Dermis blood vessel endothelial cell (primary cell): ENCODE measurements around the gene LRRC4C. TPM values are rescaled to one million over a fixed set of nuclear protein-coding genes. Genes with fewer than 3 reads are reported as not detected.
"Not testable (repeated sequence)": the region's sequence is repeated elsewhere in the genome, so short reads cannot be mapped to it uniquely, and the experiment has no call there.

Source experiments
- DNase-seq: peaks from one replicate; pipeline ENCODE4 v3.0.0; 2010
- total RNA-seq: library from RNA; depleted of rRNA; stranded (reverse); fragments of >200 nt; gene quantifications from 2 replicates; pipeline ENCODE4 v1.2.3, GENCODE V29; 2014

Gene LRRC4C
- total RNA-seq, 1 donor from 2014 or later: not detected

DNA sequence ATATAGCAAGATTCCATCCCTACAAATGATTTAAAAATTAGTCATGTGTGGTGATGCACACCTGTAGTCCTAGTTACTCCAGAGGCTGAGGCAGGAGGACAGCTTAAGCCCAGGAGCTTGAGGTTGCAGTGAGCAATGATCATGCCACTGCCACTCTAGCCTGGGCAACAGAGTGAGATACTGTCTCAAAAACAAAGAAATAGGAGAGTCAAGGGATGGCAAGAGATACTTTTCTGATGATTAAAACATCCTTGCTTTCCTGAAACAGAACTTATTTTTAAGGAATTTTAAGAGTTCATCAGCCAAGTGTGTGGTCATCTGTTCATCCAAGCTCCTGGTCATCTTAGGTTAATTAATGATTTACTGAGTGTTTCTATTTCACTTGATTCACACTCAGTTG is 1252.0 kb downstream of the LRRC4C start:
- no peak for DNase-seq

DNA sequence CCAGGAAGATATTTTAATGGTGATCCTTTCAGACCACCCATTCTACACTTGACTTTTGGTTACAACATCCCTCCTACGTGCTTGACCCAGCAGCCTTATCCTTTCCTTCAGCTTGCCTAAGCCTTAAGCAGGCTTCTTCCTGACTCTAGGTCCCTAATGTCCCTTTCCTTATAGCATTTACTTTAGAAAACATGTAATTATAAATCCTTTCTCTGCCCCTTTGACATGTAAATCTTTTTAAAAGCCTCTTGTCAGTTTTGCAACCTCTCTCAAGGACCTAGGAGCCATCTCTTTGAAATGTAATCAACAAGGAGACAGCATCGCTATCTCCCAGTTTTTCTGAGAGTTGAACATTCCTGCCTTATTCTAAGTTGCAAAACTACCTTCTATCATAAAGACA is 1255.2 kb downstream of the LRRC4C start:
- no peak for DNase-seq

DNA sequence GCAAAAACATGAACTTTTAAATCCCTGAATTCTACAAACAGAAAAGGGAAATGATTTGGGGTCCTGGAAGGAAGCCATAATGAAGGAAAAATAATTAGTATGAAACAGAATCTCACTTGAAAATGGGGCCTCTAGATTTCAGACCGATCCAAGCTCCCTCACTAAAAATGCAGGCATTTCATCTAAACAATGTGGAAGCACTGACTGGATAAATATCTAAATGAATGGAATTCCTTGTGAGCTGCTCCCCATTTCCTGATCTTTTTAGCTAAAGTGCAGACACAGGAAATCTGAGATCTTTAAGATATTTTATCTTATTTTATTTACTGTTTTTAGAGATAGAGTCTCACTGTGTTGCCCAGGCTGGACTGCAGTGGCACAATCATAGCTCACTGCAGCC is 1255.8 kb downstream of the LRRC4C start:
- no peak for DNase-seq

DNA sequence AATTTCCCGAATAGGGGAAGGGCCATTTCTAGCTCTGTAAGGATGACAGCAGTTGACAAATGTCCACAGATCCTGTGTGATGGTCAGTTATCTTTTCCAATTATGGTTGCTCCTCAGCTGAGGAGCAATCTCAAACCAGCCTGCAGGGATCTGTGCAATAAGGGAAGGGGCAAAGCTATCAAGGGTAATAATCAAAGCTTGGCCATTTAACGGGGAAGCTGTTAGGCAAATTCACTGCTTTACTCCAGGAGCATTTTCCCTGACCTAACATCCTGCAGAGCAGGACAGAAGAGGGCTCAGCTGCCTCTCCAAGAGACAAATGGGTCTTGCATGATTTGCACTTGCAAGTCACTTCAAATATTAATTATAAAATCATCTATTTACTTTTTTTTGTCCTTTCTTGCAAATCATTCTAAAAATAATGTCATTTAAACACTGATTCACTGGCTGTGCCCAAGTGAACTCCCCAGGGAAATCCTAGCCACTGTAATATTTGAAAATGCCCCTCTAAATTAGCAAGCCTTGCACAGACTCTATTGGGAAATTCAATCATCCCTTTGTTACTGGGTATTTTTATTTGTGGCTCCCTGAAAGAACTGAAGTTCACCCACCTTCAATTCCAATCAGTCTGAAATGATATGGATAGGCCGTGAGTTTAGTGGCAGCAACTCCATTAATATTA is 1256.7 kb downstream of the LRRC4C start:
- DNase-seq: no peak

DNA sequence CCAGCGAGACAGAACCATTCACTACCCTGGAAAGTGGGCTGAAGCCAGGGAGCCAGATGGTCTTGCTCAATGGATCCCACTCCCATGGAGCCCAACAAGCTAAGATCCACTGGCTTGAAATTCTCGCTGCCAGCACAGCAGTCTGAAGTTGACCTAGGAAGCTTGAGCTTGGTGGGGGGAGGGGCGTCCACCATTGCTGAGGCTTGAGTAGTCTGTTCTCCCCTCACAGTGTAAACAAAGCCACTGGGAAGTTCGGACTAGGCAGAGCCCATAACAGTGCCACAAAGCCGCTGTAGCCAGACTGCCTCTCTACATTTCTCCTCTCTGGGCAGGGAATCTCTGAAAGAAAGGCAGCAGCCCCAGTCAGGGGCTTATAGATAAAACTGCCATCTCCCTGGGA is 1266.9 kb downstream of the LRRC4C start:
- DNase-seq: not testable (repeated sequence)

DNA sequence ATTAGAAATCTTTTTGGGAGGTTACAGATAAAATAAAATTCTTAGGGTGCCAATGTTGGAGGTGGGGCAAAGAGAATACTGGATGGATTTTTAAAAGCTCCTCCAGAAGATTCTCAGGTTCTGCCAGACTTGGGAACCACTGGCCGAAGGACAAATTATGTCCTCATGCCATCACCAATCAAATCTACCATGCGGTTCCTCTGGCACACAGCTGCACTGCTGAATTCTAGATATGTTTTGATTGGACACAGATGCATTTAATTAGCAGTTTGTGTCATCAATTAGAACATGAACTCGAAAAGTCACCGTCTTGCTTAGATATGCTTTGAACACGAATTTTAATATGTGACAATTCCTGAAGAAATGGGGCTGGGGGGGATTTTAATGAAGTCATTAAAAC is 1269.2 kb downstream of the LRRC4C start:
- no peak for DNase-seq

DNA sequence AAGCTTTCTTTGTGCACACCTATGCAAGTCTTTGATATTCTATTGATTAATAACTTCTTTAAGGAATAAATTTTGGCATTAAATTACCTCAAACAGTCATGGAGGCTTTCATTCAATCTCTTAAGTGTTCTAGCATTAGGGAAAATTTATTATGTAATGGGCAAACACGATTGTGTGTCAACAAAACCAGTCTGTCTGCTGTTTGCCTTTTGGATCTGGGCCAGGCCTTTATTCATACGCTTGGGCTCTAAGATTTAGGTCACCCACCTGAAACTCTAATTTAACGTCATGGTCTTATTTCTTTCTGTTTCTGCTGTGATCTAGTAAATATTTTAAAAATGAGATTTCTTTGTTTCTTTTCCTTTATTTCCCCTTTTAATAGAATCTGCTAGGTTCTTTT is 1270.6 kb downstream of the LRRC4C start:
- DNase-seq: no peak

DNA sequence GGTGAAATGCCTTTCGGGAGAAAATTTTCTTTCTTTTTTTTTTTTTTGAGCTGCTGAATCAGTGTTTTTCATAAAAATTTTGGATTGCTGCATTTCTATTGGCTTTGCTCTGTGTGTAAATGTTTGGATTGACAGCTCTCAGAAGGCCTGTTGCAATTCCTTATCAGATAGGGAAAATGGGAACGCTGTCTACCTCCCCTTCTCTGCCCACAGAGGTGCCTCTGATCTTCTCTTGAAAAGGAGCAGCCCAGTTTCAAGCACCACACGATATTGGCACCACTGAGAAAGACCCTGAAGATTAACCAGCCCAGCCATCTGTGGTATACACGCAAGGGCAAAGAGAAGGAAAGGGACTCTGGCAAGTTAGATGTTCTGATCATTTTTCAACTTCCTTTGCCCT is 1272.2 kb downstream of the LRRC4C start:
- no peak for DNase-seq

DNA sequence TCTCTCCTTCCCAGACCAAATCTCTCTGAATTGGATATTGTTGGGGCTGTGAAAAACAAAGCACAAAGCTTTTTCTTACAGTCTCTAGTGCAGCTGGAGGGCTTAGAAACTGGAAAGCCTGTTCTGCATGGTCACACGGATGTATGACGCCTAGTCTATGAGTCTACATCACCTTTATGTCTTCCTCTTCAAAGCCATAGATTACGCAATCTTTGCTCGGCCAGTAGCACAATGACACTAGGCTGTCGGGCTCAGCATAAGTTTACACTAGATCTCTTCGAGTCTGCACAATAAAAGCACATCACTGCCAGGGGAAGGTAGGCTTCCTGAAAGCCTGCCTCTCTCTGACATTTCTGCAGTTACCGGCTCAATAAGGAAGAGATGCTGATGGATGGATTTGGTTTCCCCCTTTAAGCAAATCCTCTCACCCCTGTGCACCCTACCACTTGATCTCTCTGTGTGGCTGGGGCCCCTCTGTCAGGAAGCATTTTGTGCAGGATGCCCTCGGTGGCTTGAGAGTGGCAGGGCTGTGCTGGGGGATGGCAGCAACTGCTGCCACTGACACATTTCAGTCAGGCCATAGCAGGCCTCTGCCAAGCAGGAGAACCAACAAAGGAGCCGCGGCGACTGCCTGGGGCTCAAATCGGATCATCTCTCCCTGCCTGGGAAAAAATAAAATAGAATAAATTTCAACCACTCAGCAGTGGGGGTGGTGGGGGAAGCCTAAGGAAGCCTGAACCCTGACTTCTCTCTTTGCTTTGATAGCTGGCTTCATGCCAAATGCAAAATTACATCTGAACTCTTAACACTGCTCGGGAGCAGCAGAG is 1272.8 kb downstream of the LRRC4C start:
- no peak for DNase-seq

DNA sequence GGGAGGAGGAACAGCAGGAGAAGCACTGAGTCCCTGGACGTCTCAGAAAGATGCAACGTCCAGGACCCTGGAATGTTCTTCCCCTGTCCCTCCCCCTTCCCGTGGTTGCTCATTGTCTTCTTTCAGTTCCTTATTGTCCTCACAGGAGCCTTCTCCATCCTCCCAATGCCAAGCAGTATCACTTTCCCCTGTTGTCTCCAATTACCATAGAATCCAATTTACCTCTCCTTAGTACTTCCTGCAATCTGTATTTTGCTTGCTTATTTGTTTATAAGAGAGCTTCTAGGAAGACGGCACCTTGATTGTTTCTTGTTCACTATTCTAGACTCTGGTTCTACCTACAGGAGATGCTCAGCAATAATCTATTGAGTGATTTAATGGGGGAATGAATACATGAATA is 1273.7 kb downstream of the LRRC4C start:
- no peak for DNase-seq

DNA sequence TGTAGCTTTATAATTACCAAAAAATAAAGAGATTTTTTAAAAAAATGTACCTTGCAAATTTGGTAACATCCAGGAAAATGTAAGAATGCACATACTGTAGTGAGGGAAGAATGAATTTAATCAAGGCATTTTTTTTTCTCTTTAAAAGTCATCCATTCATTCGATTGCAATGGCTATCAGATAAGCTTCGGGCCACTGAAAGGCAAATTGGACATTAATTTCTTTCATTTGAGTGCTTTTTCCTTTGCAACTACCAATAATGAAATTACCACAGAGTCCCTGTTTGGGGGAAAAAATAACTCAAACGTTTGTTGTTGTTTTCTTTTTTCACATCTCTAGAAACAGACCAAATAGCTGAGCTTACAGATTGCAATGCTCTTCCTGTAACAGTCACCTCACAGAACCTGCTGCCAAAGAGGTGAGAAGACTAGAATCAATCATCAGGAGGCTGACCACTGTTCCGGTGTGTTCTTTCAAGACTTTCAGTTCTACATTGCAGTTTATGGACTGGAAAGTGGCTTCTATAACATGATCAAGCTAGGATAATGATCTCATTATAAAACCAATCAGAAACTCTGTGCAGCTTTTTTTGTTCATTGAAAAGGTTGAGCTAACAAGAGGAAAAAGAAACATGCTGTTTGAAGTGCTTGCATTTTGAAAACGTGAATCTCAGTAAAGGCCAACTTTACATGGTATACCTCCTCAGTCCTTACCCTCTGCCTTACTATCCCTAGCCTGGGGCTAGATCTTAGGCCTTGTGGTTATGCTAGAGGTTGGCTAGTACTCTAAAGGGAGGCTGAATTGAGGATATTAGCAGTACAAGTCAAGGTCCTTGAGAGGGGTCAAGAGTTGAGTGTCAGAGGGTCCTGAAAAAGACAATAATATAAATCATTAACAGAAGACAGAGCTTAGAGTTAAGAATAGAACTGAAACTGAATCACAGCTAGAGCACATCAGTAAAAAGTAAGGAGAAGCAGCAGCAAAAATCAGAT is 1276.1 kb downstream of the LRRC4C start:
- no peak for DNase-seq

DNA sequence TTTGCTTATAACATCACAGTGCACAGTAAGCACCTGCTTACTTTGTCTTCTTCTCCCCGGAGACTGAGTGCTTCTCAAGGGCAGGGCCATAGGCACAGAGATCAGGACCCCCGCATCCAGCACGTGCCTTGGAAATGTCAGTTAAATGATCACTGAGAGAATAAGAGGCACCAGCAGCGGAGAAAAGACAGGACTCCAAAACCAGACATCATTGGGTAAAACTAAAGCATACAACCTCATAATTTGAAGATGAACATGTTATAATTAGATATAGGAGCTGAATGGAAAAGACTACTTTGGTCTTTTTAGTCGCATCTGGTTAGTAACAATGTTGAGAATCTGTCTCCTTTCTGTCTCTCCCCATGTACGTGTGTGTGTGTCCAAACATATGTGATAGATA is 1279.9 kb downstream of the LRRC4C start:
- DNase-seq: no peak

DNA sequence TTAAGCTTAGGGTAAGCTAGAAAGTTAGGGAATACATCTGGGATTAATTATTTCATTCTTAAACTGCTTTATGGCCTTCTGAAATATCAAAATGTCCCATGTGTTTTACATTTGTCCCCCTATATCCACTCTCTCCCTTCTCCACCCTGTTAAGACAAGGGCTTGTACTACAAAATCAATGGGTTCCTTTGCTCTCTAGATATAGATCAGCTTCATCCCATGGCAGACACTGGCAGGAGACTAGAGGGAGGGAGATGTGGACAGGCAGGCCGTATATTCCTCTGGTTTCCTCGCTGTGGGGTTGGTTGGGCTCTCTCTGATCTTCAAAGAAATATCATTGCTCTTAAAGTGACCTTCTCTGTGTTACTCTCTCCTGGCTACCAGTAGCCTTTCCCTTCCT is 1281.0 kb downstream of the LRRC4C start:
- no peak for DNase-seq

DNA sequence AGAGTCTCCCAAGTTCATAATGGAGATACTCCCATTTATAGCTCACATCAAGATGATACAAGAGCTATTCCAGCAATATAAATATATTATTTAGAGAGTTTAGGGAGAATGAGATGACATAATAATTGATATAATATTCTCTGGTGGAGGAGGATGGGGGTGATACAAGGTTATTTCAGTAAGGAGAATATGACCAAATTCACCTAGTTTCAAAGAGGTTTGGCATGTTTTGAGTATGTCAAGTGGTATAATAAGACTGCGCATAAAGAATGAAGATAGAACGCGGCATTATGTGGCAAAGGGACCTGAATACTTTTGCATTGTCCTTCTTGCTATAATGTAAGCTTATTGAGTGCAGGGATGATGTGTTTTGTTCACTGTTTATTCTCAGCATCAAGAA is 1283.5 kb downstream of the LRRC4C start:
- no peak for DNase-seq

DNA sequence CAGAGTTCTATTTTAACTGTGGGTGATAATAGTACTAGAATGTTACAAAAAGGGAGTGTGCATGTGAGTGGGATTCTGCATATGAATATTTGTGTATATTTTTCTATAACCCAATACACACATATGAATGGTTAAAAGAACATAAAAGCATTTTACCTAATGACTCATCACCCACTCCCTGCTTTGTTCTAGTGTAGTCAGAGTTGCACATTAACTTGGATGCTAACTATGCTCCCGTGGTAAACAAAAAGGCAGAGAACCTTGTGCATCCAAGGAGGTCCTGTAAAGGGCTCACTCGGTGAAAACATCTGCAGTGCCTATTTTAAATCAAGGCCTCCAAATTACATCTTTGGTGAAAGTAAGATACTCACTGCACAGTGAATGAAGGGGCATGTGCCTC is 1289.4 kb downstream of the LRRC4C start:
- no peak for DNase-seq

DNA sequence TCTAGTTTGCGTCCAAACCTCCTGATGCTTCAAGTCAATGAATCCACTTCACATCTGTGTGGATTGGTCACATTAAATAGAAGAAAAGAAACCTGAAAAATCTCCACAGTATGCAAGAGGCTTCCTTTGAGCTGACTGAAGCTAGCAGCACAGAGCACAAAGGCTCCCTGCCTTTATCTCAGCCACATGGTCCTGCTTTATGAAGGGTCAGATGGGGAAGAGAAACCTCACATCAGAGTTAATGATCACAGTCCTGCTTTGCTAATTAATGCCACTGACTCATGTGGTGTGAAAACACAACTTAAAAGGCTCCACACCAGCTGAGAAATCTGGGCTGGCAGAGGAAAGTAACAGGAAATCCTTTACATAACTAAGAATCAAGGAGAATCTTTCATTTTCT is 1291.0 kb downstream of the LRRC4C start:
- no peak for DNase-seq

DNA sequence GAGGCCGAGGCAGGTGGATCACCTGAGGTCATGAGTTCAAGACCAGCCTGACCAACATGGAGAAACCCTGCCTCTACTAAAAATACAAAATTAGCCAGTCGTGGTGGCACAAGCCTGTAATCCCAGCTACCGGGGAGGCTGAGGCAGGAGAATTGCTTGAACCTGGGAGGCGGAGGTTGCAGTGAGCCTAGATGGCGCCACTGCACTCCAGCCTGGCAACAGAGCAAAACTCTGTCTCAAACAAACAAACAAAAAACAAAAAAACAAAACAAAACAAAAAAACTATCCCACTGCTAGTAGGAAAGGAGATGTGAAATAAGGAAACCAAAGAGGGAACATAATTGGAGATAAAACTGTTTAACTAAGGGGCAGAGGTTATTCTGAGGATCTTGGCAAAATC is 1291.6 kb downstream of the LRRC4C start:
- not testable (repeated sequence) for DNase-seq

DNA sequence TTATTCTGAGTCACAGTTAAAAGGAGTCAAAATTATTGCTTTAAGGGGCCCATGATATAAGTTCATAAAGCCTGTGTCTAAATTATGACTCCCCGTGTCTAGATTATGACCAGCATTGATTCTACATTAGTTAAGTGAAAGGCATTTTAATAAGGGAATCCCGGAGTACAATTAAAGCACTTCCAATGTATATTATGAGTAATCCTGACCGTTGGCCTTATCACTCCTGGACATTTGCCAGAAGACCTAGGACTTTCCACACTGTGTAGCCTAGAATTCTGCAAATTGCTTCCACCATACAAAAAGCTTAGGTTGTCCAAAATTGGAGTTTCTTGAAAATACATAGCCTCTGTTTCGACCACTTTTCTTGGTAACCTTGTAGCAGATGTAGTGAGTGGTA is 1292.6 kb downstream of the LRRC4C start:
- DNase-seq: no peak

DNA sequence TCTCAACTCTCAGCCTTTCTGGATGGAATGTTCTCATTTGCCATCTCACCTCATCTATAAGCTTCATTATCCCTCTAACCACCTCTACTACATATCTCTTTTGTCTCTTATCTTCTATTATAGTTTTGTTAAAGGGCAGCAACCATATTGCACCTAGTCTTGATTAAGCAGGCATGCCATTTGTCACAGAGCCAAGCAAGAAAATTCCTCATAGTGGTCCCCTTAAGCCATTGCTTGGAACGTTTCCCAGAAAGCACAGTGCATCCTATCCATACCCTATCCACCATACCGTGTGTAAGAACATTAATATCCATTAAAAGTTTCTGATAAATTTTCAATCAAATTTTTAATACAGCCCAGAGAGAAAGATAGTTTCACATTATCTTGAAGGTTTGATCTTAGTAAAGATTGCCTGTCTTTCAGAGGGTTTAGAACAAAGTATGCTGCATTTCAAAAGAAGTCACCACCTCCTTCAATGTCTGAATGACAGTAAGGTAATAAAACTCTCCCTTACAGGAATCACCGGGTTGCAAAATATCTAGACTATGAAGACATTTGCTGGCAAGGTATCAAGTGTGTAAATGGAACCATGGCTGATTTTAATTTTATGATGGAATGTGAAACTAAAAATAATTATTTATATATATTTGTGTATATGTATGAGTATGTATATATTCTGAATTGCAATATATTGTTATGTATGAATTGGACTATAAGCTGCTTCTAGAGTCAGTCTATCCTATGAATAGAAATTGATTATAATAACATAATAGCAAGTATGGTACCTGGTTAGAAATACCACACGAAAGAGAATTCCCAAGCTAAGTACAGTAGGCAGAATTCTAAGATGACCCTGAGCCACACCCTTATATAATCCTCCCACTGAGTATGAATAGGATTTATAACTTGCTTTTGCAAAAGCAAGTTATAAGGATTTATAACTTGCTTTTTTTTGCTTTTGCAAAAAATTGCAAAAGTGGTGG is 1296.3 kb downstream of the LRRC4C start:
- no peak for DNase-seq

DNA sequence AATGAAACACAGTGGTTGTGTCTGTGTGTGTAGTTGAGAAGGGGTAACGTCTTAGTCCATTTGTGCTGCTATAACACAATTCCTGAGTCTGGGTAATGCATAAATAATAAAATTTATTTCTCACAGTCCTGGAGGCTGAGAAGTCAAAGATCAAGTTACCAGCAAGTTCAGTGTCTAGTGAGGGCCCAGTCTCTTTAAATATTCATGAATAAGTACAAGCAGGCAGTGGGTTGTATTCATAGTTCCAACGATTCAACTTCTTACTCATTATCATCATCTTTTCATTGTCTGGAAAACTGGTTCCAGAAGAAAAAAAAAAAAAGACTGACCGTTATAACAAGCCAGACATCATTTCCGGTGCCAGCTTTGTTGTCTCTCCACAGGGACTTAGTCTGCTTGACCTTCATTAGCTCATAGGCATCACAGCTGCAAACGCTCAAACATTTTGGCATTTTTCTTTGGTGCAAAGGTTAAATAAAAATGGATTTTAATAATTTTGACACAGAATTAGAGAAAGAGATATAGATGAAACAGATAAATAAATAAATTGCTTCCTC is 1297.5 kb downstream of the LRRC4C start:
- no peak for DNase-seq

DNA sequence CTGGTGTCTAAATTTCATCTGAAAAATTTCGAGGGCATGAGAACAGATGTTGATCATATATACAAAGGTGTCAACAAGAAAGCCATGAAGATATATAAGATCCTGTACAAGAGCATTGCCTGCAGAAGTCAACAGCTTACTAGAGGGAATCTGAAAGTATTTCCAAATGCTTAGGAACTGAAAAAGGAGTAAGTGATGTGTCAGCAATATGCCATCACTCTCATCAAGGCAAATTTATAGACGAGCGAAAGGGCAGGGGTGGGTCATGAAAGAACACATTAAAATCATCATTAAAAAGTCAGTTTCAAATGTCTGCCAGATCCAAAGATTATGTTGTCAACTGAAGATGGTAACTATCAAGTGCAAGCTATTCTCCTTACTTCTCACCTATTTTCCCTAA is 1299.0 kb downstream of the LRRC4C start:
- no peak for DNase-seq

DNA sequence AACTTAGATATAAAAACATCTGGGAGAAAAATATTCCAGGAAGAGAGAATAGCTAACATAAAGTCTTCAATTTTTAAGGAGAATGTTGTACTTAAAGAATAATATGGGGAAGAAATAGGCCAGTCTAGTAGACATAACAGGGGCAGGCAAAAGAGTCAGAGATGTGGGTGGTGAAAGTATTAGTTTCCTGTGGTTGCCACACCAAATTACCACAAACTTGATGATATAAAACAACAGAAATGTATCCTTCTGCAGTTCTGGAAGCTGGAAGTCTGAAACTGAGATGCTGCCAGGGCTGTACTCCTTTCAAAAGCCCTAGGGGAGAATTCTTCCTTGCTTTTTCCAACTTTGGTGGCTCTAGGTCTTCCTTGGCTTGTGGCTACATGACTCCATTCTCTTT is 1309.7 kb downstream of the LRRC4C start:
- DNase-seq: no peak
